ENCODE results near the gene ATG10.

DNA sequence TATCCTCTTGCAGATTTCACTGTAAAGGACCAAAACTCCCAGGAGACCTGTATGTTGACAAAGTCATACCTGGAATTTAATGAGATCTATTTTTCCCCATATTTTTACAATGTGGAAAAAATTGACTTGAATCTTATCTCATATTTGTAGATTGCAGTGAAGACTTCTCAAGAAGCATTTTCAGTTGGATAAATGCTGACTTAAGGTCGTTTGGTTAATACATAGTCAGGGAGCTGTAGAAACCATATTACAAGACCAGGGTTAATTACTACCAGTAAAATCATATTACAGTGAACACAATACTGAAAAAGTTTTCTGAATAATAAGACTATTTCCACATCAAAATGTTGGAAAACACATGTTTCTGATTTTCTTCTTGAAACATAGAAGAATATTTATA lies 119.8 kb downstream of the ATG10 start:
- TF ChIP-seq, protein P1, sequence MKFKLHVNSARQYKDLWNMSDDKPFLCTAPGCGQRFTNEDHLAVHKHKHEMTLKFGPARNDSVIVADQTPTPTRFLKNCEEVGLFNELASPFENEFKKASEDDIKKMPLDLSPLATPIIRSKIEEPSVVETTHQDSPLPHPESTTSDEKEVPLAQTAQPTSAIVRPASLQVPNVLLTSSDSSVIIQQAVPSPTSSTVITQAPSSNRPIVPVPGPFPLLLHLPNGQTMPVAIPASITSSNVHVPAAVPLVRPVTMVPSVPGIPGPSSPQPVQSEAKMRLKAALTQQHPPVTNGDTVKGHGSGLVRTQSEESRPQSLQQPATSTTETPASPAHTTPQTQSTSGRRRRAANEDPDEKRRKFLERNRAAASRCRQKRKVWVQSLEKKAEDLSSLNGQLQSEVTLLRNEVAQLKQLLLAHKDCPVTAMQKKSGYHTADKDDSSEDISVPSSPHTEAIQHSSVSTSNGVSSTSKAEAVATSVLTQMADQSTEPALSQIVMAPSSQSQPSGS (CRISPR knock-in tag; IDR thresholded peaks at IDR 0.05; ENCODE audit: borderline replicate concordance, low read depth): no peak
- TF ChIP-seq, protein P2, sequence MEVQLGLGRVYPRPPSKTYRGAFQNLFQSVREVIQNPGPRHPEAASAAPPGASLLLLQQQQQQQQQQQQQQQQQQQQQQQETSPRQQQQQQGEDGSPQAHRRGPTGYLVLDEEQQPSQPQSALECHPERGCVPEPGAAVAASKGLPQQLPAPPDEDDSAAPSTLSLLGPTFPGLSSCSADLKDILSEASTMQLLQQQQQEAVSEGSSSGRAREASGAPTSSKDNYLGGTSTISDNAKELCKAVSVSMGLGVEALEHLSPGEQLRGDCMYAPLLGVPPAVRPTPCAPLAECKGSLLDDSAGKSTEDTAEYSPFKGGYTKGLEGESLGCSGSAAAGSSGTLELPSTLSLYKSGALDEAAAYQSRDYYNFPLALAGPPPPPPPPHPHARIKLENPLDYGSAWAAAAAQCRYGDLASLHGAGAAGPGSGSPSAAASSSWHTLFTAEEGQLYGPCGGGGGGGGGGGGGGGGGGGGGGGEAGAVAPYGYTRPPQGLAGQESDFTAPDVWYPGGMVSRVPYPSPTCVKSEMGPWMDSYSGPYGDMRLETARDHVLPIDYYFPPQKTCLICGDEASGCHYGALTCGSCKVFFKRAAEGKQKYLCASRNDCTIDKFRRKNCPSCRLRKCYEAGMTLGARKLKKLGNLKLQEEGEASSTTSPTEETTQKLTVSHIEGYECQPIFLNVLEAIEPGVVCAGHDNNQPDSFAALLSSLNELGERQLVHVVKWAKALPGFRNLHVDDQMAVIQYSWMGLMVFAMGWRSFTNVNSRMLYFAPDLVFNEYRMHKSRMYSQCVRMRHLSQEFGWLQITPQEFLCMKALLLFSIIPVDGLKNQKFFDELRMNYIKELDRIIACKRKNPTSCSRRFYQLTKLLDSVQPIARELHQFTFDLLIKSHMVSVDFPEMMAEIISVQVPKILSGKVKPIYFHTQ (CRISPR knock-in tag; IDR thresholded peaks at IDR 0.05): no peak
- TF ChIP-seq NFE2L1 (CRISPR knock-in tag; IDR thresholded peaks at IDR 0.05): no peak
- TF ChIP-seq, protein P3, sequence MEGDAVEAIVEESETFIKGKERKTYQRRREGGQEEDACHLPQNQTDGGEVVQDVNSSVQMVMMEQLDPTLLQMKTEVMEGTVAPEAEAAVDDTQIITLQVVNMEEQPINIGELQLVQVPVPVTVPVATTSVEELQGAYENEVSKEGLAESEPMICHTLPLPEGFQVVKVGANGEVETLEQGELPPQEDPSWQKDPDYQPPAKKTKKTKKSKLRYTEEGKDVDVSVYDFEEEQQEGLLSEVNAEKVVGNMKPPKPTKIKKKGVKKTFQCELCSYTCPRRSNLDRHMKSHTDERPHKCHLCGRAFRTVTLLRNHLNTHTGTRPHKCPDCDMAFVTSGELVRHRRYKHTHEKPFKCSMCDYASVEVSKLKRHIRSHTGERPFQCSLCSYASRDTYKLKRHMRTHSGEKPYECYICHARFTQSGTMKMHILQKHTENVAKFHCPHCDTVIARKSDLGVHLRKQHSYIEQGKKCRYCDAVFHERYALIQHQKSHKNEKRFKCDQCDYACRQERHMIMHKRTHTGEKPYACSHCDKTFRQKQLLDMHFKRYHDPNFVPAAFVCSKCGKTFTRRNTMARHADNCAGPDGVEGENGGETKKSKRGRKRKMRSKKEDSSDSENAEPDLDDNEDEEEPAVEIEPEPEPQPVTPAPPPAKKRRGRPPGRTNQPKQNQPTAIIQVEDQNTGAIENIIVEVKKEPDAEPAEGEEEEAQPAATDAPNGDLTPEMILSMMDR (IDR thresholded peaks at IDR 0.05): no peak
- no peak for TF ChIP-seq SP1 (CRISPR knock-in tag; conservative IDR thresholded peaks at IDR 0.05)
- TF ChIP-seq IRF2 (CRISPR knock-in tag; IDR thresholded peaks at IDR 0.05; ENCODE audit: borderline replicate concordance, low read depth): no peak
- TF ChIP-seq ZNF396 (CRISPR knock-in tag; IDR thresholded peaks at IDR 0.05; ENCODE audit: borderline replicate concordance): no peak
- TF ChIP-seq CREB1 (CRISPR knock-in tag; IDR thresholded peaks at IDR 0.05): no peak
- no peak for TF ChIP-seq ZNF416 (CRISPR knock-in tag; IDR thresholded peaks at IDR 0.05)
- TF ChIP-seq, protein P4, sequence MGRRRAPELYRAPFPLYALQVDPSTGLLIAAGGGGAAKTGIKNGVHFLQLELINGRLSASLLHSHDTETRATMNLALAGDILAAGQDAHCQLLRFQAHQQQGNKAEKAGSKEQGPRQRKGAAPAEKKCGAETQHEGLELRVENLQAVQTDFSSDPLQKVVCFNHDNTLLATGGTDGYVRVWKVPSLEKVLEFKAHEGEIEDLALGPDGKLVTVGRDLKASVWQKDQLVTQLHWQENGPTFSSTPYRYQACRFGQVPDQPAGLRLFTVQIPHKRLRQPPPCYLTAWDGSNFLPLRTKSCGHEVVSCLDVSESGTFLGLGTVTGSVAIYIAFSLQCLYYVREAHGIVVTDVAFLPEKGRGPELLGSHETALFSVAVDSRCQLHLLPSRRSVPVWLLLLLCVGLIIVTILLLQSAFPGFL (CRISPR knock-in tag; IDR thresholded peaks at IDR 0.05; ENCODE audit: borderline replicate concordance): no peak
- TF ChIP-seq ESRRA (CRISPR knock-in tag; IDR thresholded peaks at IDR 0.05; ENCODE audit: borderline replicate concordance): no peak
- no peak for TF ChIP-seq ZNF263 (CRISPR knock-in tag; IDR thresholded peaks at IDR 0.05; ENCODE audit: low read depth)
- no peak for TF ChIP-seq NFYB (CRISPR knock-in tag; conservative IDR thresholded peaks at IDR 0.05; ENCODE audit: low read depth)

Measured in WTC11 (cell line).